ENCODE measurements around the gene HIPK3. TPM values are rescaled to one million over a fixed set of nuclear protein-coding genes. Genes with fewer than 3 reads are reported as not detected.

Gene HIPK3
- total and polyA plus RNA-seq, 2 experiments from 2014 or later = 5.5 to 29.8 TPM

DNA sequence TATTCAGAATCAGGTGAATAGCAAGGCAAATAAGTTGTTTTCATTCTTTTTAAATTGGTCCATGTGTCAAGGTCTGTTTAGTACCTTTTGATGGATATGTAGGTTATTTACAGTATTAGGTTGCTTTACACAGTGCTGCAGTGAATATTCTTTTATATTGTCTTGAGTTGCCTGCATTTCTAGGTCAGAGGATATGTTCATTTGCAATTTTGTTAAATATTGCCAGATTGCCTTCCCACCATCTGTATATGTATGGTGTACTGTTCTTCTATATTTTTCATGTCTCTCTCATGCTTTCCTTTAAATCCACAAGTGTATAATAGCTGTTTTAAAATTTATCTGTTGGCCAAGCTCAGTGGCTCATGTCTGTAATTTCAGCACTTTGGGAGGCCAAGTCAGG, 24.6 kb downstream of the HIPK3 start:
- Histone ChIP-seq H3K27ac (ENCODE audit: low read depth) (no peak overlapping the region), H3F3A (replicated peaks; ENCODE audit: low read depth) (no peaks in the 10 kb centered on the region), H3K4me3 (no peak overlapping the region), H4K20me1 (replicated peaks; ENCODE audit: insufficient read depth) (peaks cover 11% of the 10 kb centered on the region; the same call in 1 of the 2 replicates), H3K4me1 (ENCODE audit: insufficient read depth) (no peaks in the 10 kb centered on the region), H3K79me2 (replicated peaks; ENCODE audit: insufficient read depth) (peaks cover 93% of the 10 kb centered on the region), H3K9me2 (ENCODE audit: insufficient read depth) (peaks cover 3% of the 10 kb centered on the region; the same call in 1 of the 2 replicates), H3K27me3 (ENCODE audit: insufficient read depth) (no peaks in the 10 kb centered on the region), H3K4me2 (no peak overlapping the region), H3K36me3 (ENCODE audit: insufficient read depth) (no peaks in the 10 kb centered on the region), H2AFZ (no peak overlapping the region)
- DNase-seq (ENCODE audit: low spot score) (no peak), ATAC-seq (no peak)
- Mint-ChIP-seq H3K36me3 (ENCODE audit: low read depth) (no peaks in the 10 kb centered on the region), H3K4me1 (no peaks in the 10 kb centered on the region), H3K9me3 (no peaks in the 10 kb centered on the region), H3K4me3 (no peak overlapping the region), H3K27me3 (ENCODE audit: insufficient read depth, low read depth, poor library complexity) (no peaks in the 10 kb centered on the region), H3K27ac (no peak overlapping the region)
- TF ChIP-seq ZNF462 (CRISPR knock-in tag; IDR thresholded peaks at IDR 0.05) = no peak
- no peak for TF ChIP-seq EZH2phosphoT487 (IDR thresholded peaks at IDR 0.05; ENCODE audit: unreplicated experiment)
- TF ChIP-seq, protein P1, sequence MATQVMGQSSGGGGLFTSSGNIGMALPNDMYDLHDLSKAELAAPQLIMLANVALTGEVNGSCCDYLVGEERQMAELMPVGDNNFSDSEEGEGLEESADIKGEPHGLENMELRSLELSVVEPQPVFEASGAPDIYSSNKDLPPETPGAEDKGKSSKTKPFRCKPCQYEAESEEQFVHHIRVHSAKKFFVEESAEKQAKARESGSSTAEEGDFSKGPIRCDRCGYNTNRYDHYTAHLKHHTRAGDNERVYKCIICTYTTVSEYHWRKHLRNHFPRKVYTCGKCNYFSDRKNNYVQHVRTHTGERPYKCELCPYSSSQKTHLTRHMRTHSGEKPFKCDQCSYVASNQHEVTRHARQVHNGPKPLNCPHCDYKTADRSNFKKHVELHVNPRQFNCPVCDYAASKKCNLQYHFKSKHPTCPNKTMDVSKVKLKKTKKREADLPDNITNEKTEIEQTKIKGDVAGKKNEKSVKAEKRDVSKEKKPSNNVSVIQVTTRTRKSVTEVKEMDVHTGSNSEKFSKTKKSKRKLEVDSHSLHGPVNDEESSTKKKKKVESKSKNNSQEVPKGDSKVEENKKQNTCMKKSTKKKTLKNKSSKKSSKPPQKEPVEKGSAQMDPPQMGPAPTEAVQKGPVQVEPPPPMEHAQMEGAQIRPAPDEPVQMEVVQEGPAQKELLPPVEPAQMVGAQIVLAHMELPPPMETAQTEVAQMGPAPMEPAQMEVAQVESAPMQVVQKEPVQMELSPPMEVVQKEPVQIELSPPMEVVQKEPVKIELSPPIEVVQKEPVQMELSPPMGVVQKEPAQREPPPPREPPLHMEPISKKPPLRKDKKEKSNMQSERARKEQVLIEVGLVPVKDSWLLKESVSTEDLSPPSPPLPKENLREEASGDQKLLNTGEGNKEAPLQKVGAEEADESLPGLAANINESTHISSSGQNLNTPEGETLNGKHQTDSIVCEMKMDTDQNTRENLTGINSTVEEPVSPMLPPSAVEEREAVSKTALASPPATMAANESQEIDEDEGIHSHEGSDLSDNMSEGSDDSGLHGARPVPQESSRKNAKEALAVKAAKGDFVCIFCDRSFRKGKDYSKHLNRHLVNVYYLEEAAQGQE (IDR thresholded peaks at IDR 0.05; ENCODE audit: unreplicated experiment) = no peak
- no peak for TF ChIP-seq JUNB (IDR thresholded peaks at IDR 0.05; ENCODE audit: unreplicated experiment)
- TF ChIP-seq POLR2AphosphoS5 (IDR thresholded peaks at IDR 0.05; ENCODE audit: low read depth) = no peak
- no peak for TF ChIP-seq STAT1 (IDR thresholded peaks at IDR 0.05; ENCODE audit: unreplicated experiment)
- TF ChIP-seq EZH2 (IDR thresholded peaks at IDR 0.05; ENCODE audit: low read depth, unreplicated experiment) = no peak
- no peak for TF ChIP-seq ZNF114 (CRISPR knock-in tag; IDR thresholded peaks at IDR 0.05)
- TF ChIP-seq CREB1 (CRISPR knock-in tag; IDR thresholded peaks at IDR 0.05; ENCODE audit: low read depth) = no peak
